KG1 (cell line): ENCODE measurements around the gene PPP4R3A.
"Not testable (repeated sequence)": the region's sequence is repeated elsewhere in the genome, so short reads cannot be mapped to it uniquely, and the experiment has no call there.

Experiments
- DNase-seq: peaks from one replicate; lab custom pipeline; 2025; lab: John Stamatoyannopoulos, UW

Gene PPP4R3A

DNA sequence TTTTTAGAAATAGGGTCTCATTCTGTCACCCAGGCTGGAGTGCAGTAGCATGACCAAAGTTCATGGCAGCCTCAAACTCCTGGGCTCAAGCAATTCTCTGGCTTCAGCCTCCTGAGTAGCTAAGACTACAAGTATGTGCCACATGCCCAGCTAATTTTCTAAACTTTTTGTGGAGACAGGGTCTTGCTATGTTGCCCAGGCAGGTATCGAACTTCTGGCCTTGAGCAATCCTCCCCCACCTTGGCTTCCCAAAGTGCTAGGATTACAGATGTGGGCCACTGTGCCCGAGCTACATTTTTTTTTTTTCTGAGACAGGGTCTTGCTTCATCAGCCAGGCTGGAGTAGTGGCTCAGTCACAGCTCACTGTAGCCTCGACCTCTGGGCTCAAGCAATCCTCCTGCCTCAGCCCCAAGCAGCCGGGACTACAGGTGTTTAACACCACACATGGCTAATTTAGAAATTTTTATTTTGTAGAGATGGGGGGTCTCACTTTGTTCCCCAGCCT, 7.1 kb downstream of the PPP4R3A start:
- DNase-seq = no peak

DNA sequence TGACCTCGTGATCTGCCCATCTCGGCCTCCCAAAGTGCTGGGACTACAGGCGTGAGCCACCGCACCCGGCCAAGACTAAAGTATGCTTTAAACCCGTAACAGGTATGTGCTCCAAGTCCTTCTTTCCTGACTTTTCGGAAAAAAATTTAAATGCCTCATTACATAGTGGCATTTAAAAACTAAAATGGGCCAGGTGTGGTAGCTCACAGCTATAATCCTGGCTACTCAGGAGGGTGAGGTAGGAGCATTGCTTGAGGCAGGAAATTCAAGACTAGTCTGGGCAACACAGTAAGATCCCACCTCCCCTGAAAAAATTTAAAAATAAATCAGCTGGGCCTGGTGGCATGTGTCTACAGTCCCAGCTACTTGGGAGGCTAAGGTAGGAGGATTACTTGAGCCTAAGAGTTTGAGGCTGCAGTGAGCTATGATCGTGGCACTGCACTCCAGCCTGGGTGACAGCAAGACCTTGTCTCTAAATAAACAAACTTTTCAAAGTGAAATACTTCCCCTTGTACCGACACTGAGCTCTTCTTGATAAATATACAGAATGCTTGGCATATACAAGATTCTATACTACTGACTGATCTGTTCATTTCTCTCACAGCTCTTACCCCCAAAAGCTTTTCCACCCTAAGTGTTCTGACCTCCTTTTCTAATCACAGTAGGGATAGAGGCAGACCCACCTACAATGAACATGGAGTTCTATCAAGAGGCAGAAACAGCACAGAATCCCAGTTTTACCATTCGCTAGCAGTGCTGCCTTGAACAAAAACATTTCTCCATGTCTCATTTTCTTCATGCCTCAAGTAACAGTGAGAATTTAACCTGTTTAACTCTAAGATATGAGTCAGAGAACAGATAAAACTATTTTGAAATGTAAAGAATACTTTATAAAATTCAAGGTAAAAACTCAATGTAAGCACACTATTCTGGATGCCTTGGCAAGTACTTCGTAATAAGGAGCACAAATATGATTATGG, 7.9 kb downstream of the PPP4R3A start:
- no peak for DNase-seq

DNA sequence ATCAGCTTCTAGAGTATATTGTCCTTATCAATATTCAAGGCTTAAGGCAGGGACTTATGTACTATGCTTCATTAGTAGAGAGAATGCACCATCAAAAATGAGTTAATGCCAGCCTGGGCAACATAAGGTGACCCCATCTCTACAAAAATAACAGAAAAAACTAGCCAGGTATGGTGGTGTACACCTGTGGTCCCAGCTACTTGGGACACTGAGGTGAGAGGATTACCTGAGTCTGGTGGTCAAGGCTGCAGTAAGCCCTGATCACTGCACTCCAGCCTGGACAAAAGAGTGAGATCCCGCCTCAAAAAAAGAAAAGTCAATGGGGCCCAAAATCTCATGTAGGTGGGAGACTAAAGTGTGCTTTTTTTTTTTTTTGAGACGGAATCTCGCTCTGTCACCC, 8.8 kb downstream of the PPP4R3A start:
- no peak for DNase-seq

DNA sequence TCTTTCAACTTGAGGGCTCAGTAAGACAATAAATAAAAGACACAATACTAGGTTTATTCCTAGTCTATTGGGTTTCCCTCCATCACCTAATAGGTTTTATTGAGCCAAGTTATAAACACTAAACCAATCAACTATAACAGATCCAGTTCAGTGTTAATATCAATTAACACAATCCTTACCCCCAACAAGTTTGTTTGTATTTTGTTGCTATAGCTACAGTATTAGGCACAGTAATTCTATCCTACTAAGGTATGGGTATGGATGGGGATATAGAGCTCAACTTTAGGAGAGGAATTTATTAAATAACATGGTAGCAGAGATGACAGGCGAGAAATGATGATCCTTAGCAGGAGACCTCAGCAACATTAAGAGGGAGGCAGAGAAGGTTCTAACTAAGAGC, 13.3 kb downstream of the PPP4R3A start:
- no peak for DNase-seq

DNA sequence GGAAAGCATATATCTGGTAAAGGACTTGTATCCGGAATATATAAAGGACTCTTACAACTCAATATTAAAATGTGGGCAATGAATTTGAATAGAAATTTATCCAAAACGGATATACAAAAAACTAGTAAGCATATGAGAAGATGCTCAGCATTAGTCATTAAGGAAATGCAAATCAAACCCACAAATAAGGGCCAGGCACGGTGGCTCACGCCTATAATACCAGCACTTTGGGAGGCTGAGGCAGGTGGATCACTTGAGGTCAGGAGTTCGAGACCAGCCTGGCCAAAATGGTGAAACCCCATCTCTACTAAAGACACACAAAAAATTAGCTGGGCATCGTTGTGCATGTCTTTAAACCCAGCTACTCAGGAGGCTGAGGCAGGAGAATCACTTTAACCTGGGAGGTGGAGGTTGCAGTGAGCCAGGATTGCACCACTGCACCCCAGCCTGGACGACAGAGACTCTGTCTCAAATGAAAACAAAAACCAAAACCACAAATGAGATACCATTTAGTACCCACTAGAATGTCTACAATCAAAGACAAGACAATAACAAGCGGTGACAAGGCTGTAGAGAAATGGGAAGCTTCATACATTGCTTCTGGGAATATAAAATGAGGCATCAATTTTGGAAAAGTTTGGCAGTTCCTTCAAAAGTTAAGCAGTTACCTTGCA, 15.6 kb downstream of the PPP4R3A start:
- not testable (repeated sequence) for DNase-seq

DNA sequence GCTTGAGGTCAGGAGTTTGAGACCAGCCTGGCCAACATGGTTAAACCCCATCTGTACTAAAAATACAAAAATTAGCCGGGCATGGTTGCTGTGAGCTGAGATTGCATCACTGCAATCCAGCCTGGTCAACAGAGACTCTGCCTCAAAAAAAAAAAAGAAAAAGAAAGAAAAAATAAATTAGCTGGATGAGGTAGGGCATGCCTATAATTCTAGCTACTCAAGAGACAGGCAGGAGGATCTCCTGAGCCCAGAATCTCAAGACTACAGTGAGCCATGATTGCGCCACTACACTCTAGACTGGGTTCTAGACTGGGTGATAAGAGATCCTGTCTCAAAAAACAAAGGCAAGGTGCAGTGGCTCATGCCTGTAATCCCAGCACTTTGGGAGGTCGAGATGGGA, 16.9 kb downstream of the PPP4R3A start:
- no peak for DNase-seq

DNA sequence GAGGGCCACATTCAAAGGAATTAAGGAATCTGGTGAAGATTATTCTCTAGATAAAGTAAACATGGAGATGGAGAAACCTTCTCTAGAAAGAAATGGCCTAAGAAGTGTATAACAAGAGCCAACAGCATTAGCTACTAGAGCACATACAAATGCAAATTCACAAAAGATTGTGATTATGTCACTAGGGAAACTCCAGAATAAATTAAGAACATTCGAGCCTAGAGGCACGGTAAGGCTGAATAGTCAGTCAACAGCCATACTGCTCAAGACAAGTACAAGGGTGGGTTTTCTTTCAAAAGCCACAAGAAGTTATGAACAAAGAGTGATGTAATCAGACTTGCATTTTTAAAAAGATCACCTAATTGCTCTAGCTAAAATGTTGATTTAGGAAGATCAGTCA, 25.4 kb downstream of the PPP4R3A start:
- no peak for DNase-seq

DNA sequence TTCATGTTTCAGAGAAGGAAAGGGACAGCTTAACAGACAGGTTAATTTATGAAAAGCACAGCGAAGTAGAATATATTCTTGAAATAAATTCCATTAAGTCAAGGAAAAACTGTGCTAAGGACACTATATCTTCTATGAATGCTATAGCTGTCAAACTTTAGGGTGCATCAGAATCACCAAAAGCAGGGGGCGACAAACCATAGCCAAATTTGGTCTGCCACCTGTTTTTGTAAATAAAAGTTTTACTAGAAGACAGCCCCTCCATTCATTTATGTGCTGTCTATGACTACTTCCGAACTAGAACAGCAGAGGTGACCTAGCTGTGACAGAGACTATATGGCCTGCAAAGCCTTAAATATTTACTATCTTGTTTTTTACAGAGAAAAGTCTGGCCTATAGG, 25.9 kb downstream of the PPP4R3A start:
- no peak for DNase-seq

DNA sequence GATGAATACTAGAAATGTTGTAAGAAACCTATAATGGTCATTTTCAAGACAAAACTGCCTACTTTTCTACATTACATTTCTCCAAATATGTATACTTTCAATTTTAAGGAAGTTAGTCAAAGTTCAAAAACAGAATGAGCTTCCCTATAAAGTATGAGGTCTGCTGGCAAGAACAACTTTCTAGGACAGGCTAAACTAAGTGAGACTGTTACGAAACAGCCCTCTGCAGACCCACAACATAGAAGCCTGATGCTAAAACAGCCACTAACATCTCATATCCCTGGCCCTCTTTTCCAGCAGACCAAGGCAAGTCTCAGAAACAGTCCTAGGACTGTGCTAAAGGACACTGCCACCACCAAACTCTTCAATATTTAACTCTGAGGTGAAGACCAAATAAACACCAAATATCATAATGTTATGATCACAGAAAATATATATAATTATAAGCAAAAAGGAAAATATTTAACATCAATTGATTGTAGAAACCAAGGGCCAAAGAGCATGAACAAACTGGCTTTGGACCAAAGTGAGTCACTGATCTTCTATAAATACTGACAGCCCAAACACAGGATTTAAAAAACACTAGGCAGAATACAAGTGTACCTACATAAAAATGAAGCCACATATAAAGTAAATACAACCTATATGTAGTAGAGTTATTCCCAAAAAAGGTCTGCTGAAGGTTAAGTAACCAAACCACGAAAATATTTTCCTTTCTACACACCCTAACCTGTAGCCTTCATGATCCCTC, 27.7 kb downstream of the PPP4R3A start:
- no peak for DNase-seq

DNA sequence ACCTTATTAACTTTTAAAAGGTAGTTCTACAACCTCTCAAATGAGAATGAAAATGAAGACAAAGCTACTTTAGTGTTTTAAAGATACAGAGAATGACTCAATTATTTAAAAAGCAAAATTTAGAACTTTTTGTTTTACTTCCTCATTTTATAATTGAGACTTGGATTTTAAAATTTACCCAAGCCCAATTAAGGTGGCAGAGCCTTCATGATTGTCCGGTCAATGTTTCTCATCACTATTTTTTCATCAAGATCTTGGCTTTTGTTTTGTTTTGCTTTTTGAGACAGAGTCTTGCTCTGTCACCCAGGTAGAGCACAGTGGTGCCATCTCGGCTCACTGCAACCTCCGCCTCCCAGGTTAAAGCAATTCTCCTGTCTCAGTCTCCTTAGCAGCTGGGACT, 32.7 kb downstream of the PPP4R3A start:
- DNase-seq = no peak

DNA sequence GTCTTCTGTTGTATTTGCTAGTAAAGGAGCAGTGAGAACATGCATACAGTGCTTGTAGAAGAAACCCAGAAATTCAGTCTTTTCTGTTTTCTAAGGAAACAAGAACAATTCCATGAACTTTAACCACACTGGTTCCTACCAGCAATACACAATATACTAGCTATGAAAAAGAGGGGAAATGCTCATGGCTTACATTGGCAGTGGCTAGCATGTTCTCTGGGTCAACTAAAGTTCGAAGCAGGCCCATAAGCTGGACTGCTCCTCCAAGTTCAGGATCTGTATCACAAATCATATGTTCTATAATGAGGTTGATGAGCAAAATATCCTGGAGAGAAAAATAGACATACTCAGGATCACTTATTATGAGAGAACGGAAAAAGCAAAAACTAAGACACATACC, 37.1 kb downstream of the PPP4R3A start:
- no peak for DNase-seq

DNA sequence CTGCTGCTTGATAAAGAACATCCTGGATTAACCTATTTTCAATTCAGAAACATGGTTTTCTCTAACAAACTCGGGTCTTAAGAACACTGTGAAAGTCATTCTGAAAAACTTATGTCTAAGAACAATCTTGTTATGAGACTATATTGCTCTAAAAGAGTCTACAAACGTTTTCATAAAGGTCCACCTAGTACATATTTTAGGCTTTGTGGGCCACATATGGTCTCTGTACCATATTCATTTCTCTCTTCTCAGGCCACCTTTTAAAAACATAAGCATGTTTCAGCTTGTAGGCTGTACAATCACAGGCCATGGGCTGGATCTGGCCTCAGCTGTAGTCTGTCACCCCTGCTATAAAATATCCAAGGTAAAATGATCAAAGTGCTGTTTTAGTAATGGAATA, 39.9 kb downstream of the PPP4R3A start:
- no peak for DNase-seq

DNA sequence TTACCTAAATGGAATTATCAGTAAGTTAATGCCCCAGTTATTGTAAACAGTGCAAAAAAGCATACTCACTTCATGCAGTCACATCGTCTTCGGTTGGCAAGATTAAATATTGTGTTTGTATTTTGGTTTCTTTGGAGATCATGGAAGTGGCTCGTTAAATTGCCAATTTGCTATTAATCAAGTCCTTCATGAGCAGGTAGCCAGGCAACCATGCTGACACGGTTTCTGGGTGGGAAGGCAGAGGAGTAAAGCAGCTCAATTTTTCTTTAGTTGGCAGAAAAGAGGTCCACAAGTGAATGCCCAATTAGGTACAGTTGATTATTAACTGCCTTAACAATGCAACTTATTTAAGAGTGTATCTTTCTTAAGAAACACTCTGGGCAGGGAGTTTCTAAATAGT, 43.9 kb downstream of the PPP4R3A start:
- no peak for DNase-seq

DNA sequence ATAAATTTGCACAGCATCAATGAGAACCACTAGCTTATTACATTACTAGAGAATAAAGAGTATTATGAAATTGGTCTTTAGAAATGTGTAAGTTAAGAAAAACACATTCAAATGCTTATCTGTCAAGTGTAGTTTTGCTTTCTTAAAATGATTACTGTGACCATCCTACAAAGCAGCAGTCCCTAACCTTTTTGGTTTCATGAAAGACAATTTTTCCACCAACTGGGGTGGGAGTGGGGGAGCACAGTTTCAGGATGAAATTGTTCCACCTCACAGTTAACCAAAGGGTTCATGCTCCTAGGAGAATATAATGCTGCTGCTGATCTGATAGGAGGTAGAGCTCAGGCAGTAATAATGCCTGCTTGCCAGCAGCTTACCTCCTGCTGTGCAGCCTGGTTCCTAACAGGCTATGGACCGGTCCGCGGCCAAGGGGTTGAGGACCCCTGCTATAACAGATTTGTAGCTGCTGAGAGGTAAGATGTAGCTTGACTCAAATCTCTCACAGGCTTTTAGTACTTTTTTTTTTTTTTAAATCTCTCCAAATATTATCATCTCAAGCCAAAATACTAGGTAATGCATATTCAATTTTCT, 45.4 kb downstream of the PPP4R3A start:
- no peak for DNase-seq

DNA sequence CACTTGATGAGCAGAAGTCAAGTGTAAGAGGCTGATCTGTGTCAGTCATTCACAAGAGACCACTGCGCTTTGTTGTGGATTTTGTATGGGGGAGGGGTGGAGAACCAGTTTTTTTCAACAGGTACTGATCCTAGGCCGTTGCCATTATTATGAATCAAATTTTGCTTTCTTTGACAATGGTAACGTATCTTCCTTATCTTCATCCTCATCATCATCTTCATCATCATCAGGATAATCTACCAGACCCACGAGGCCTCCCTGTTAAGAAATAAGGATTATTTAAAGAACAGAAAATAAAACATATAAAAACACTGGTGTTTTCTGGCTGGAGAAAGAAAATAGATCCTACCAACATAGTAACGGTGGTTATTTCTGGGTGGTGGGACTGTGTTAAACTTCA, 51.5 kb downstream of the PPP4R3A start:
- no peak for DNase-seq

DNA sequence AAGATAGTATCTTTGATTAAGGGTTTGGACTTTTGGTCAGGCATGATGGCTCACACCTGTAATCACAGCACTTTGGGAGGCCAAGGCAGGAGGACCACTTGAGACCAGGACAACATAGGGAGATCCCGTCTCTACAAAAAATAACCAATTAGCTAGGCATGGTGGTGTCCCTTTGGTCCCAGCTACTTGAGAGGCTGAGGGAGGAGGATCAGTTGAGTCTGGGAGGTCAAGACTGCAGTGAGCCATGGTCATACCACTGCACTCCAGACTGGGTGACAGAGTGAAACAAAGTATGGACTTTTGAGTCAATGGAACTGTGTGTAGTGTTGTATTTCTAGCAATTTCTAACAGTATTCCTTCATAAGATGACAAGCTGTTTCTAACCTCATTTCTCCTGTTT, 53.8 kb downstream of the PPP4R3A start:
- DNase-seq = no peak

DNA sequence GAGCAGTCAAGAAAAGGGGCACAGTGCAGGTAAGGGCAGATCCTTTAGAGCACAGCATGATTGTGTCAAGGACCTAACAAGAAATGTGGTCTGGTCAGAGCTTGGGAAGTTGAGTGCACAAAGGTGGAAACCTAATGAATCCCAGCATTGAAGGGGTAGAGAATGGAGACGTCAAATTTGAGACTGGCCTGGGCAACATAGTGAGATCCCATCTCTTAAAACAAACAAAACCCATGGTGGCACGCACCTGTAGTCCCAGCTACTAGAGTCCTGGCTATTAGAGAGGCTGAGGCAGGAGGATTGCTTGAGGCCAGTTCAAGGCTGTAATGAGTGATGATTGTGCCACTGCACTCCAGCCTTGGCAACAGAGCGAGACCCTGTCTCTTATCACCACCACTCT, 55.5 kb downstream of the PPP4R3A start:
- DNase-seq = no peak

DNA sequence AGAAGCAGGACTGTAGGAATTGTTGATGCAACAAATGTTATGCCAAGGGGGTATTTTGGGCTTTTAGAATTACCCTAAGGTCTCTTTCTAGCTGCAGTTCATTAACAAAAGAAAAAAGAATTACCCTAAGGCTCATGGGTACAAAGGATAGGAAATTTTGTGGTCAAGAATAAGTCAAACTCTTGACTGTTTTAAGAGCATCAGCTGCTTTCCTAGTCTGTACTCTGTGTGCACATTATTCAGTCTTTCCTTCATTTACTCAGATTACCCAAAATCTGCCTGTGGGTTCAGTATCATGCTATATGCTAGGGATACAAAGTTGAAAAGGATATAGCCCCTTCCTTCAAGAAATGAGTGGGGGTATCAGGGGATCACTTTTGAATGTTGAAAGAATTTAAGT, 56.0 kb downstream of the PPP4R3A start:
- no peak for DNase-seq

DNA sequence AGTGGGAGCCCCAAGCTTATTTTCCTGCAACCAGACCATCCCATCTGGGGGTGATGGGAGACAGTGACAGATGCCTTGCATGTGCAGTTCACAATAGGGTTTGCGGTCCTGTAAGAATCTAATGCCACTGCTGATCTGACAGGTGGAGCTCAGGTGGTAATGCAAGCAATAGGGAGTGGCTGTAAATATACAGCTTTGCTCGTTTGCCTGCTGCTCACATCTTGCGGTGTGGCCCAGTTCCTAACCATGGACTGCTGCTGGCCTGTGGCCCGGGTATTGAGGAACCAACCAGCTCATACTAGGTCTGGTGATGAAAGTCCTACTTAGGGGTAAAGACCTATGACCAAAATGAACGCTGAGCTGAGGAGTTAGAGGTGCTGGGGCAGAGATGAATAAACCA, 56.4 kb downstream of the PPP4R3A start:
- no peak for DNase-seq

DNA sequence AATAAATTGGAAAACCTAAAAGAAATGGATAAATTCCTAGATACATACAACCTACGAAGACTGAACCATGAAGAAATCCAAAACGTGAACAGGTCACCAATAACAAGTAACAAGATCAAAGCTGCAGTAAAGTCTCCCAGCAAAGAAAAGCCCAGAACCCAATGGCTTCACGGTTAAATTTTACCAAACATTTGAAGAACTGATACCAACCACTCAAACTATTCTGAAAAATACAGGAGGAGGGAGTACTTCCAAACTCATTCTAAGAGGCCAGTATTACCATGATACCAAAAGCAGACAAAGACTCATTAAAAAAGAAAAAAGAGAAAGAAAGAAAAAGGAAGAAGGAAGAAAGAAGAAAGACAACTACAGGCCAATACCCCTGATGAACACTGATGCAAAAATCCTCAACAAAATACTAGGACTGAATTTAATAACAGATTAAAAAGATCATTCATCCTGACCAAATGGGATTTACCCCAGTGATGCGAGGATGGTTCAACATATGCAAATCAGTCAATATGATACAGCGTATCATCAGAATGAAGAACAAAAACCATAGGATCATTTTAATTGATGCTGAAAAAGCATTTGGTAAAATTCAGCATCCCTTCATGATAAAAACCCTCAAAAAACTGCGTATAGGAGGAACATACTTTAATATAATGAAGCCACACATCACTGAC, 65.6 kb downstream of the PPP4R3A start:
- no peak for DNase-seq

DNA sequence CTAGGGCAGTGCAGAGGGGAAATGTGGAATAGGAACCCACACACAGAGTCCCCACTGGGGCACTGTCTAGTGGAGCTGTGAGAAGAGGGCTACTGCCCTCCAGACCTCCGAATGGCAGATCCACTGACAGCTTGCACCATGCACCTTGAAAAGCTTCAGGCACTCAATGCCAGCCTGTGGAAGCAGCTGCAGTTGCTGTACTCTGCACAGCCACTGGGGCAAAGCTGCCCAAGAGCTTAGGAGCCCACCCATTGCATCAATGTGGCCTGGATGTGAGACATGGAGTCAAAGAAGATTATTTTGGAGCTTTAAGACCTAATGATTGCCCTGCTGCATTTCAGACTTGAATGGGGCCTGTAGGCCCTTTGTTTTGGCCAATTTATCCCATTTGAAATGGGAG, 70.8 kb downstream of the PPP4R3A start:
- DNase-seq = no peak

DNA sequence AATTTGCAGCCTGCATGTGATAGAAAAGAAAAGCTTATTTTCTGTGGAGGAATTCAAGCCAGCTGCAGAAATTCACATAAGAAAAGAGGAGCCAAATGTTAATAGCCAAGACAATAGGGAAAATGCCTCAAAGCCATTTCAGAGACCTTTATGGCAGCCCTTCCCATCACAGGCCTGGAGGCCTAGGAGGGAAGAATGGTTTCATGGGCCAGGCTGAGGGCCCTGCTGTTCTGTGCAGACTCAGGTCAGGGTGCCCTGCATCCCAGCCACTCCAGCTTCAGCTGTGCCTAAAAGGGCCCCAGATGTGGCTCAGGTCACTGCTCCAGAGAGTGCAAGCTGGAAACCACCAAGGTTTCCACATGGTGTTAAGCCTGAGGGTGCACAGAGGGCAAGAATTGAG, 71.3 kb downstream of the PPP4R3A start:
- DNase-seq = no peak
